Measurements from ENCODE around the gene STH.

The STH gene

GRCh38 chr17:46036491-46036890, 37.4 kb downstream of the STH start:
- Histone ChIP-seq H3K4me1 (ENCODE audit: insufficient read depth, poor library complexity, severe bottlenecking) (no peaks in the 10 kb centered on the region), H3K36me3 (ENCODE audit: low read depth) (peaks cover 99% of the 10 kb centered on the region), H3K4me3 (ENCODE audit: severe bottlenecking) (no peak overlapping the region), H3K9me3 (ENCODE audit: severe bottlenecking) (no peaks in the 10 kb centered on the region), H3K27ac (ENCODE audit: poor library complexity, severe bottlenecking) (no peak overlapping the region), H3K27me3 (ENCODE audit: insufficient read depth, poor library complexity, severe bottlenecking) (no peaks in the 10 kb centered on the region)
- no peak for DNase-seq (ENCODE audit: low spot score)
- TF ChIP-seq CTCF (IDR thresholded peaks at IDR 0.05; ENCODE audit: poor library complexity, severe bottlenecking), result no peak
- no peak for ATAC-seq (ENCODE audit: low read depth)

GRCh38 chr17:46037722-46038255, 38.7 kb downstream of the STH start:
- H3K9me3 ChIP-seq (ENCODE audit: severe bottlenecking), result no peaks in the 10 kb centered on the region
- no peak overlapping the region for H3K27ac ChIP-seq (ENCODE audit: poor library complexity, severe bottlenecking)
- no peak for ATAC-seq (ENCODE audit: low read depth)
- TF ChIP-seq CTCF (IDR thresholded peaks at IDR 0.05; ENCODE audit: poor library complexity, severe bottlenecking), result no peak
- DNase-seq (ENCODE audit: low spot score), result no peak
- H3K4me1 ChIP-seq (ENCODE audit: insufficient read depth, poor library complexity, severe bottlenecking), result no peaks in the 10 kb centered on the region
- no peak overlapping the region for H3K4me3 ChIP-seq (ENCODE audit: severe bottlenecking)
- H3K36me3 ChIP-seq (ENCODE audit: low read depth), result peaks cover 100% of the 10 kb centered on the region
- H3K27me3 ChIP-seq (ENCODE audit: insufficient read depth, poor library complexity, severe bottlenecking), result no peaks in the 10 kb centered on the region

GRCh38 chr17:46038414-46038813, 39.4 kb downstream of the STH start:
- no peak for ATAC-seq (ENCODE audit: low read depth)
- no peak for DNase-seq (ENCODE audit: low spot score)
- H3K27ac ChIP-seq (ENCODE audit: poor library complexity, severe bottlenecking), result no peak overlapping the region
- no peaks in the 10 kb centered on the region for H3K27me3 ChIP-seq (ENCODE audit: insufficient read depth, poor library complexity, severe bottlenecking)
- H3K9me3 ChIP-seq (ENCODE audit: severe bottlenecking), result no peaks in the 10 kb centered on the region
- TF ChIP-seq CTCF (IDR thresholded peaks at IDR 0.05; ENCODE audit: poor library complexity, severe bottlenecking), result no peak
- peaks cover 100% of the 10 kb centered on the region for H3K36me3 ChIP-seq (ENCODE audit: low read depth)
- no peaks in the 10 kb centered on the region for H3K4me1 ChIP-seq (ENCODE audit: insufficient read depth, poor library complexity, severe bottlenecking)
- no peak overlapping the region for H3K4me3 ChIP-seq (ENCODE audit: severe bottlenecking)

- ATAC-seq (ENCODE audit: low read depth) (no peak), DNase-seq (ENCODE audit: low spot score) (no peak)
- no peak overlapping the region for H3K27ac ChIP-seq (ENCODE audit: poor library complexity, severe bottlenecking)
- no peak overlapping the region for H3K4me3 ChIP-seq (ENCODE audit: severe bottlenecking)
- H3K4me1 ChIP-seq (ENCODE audit: insufficient read depth, poor library complexity, severe bottlenecking), result no peaks in the 10 kb centered on the region
- H3K9me3 ChIP-seq (ENCODE audit: severe bottlenecking), result no peaks in the 10 kb centered on the region
- peaks cover 100% of the 10 kb centered on the region for H3K36me3 ChIP-seq (ENCODE audit: low read depth)
- TF ChIP-seq CTCF (IDR thresholded peaks at IDR 0.05; ENCODE audit: poor library complexity, severe bottlenecking), result no peak
- H3K27me3 ChIP-seq (ENCODE audit: insufficient read depth, poor library complexity, severe bottlenecking), result no peaks in the 10 kb centered on the region
Measured at GRCh38 chr17:46038937-46039336, 39.9 kb downstream of the STH start.

- Histone ChIP-seq H3K4me1 (ENCODE audit: insufficient read depth, poor library complexity, severe bottlenecking) (no peaks in the 10 kb centered on the region), H3K36me3 (ENCODE audit: low read depth) (peaks cover 98% of the 10 kb centered on the region), H3K4me3 (ENCODE audit: severe bottlenecking) (no peak overlapping the region), H3K9me3 (ENCODE audit: severe bottlenecking) (no peaks in the 10 kb centered on the region), H3K27ac (ENCODE audit: poor library complexity, severe bottlenecking) (no peak overlapping the region), H3K27me3 (ENCODE audit: insufficient read depth, poor library complexity, severe bottlenecking) (no peaks in the 10 kb centered on the region)
- ATAC-seq (ENCODE audit: low read depth) (no peak), DNase-seq (ENCODE audit: low spot score) (no peak)
- TF ChIP-seq CTCF (IDR thresholded peaks at IDR 0.05; ENCODE audit: poor library complexity, severe bottlenecking), result no peak
Measured at GRCh38 chr17:46039592-46040186, 40.6 kb downstream of the STH start.

Measured in RWPE2 (cell line).